Calu3 (cell line): ENCODE measurements around the gene ZNF408. TPM values are rescaled to one million over a fixed set of nuclear protein-coding genes. Genes with fewer than 3 reads are reported as not detected.

Experiments
- BruUV-seq: library from RNA; stranded (reverse); fragments of 400-500 nt; replicated peaks from 2 replicates; lab custom pipeline; 2021; lab: Mats Ljungman, UMichigan
- CTCF ChIA-PET: fragments of 300-600 bp; sonication (Branson Sonifier 250); formaldehyde crosslinking; loops from one replicate; lab custom pipeline; 2022; ENCODE audit warnings: antibody characterized with exemption; lab: Charles Lee
- DNase-seq: peaks from one replicate; pipeline ENCODE4 v3.0.0; 2022
- H3K27ac Mint-ChIP-seq: one replicate; pipeline ENCODE4 v1.8.0; 2022; ENCODE audit warnings: mixed read lengths; ENCODE audit not compliant: unreplicated experiment
- H3K27me3 Mint-ChIP-seq: one replicate; pipeline ENCODE4 v1.8.0; 2022; ENCODE audit warnings: mixed read lengths; ENCODE audit not compliant: unreplicated experiment
- H3K36me3 Mint-ChIP-seq: one replicate; pipeline ENCODE4 v1.8.0; 2022; ENCODE audit warnings: mild to moderate bottlenecking, moderate library complexity, mixed read lengths; ENCODE audit not compliant: insufficient read depth, unreplicated experiment
- H3K4me1 Mint-ChIP-seq: one replicate; pipeline ENCODE4 v1.8.0; 2022; ENCODE audit warnings: mild to moderate bottlenecking, low read depth, mixed read lengths; ENCODE audit not compliant: unreplicated experiment
- H3K4me3 Mint-ChIP-seq: one replicate; pipeline ENCODE4 v1.8.0; 2022; ENCODE audit warnings: mild to moderate bottlenecking, low read depth, moderate library complexity, mixed read lengths; ENCODE audit not compliant: unreplicated experiment
- H3K9me3 Mint-ChIP-seq: one replicate; pipeline ENCODE4 v1.8.0; 2022; ENCODE audit warnings: low read depth, mixed read lengths; ENCODE audit not compliant: unreplicated experiment
- CTCF ChIP-seq: fragments of 200-600 bp; IDR thresholded peaks from one replicate; pipeline ENCODE4 v1.8.0; 2022; ENCODE audit warnings: antibody characterized with exemption; ENCODE audit not compliant: unreplicated experiment
- intact Hi-C: fragments of 100-400 bp; cut with micrococcal nuclease; formaldehyde crosslinking; loops from one replicate; pipeline ENCODE4 v1.10.0; 2022; ENCODE audit not compliant: unreplicated experiment
- microRNA-seq: library from miRNA; unstranded; fragments of <30 nt; microRNA quantifications from one replicate; pipeline ENCODE4 v1.2.0, GENCODE V29; 2022
- total RNA-seq: library from RNA; stranded (reverse); gene quantifications from 2 replicates; pipeline ENCODE4 v1.2.3, GENCODE V29; 2022

The ZNF408 gene
- total RNA-seq, 1 experiment from 2014 or later: 15.5 TPM

DNA sequence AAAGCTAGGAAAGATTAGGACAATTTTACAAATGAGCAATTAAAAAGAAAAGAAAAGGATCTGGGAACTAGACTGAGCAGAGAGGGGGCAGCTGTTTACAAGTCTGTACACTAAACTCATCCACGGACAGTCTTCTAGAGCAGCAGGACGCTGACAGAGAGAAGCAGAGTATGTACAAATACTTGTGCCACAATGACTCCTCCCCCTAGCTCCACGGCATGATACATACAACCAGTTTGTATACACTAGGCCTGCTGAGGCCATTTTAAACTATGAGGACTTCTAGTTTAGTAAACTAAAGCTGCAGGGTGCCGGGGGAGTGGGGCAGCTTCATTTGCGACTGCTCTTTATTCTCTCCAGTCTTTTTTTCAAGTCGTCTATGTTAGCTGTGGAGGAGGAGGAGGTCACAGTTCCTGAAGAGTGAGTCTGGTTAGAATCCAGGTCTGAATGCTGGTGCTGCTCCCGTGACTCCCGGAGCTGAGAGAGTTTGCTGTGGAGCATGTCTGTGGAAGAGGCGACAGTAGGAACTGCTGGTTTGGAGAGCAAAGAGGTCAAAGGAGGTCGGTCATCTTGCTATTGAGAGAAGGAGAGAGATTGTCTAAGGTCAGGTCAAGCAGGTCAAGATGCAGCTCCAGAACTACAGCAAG, 43.0 kb downstream of the ZNF408 start:
- Mint-ChIP-seq H3K4me3 (no peak overlapping the region), H3K9me3 (no peaks in the 10 kb centered on the region), H3K36me3 (peaks cover 45% of the 10 kb centered on the region), H3K27me3 (no peaks in the 10 kb centered on the region), H3K27ac (no peak overlapping the region), H3K4me1 (no peaks in the 10 kb centered on the region)
- intact Hi-C loops: no loop called here
- no peak for DNase-seq
- CTCF ChIA-PET: interaction anchor here (0.5 kb wide), 1 partner anchor 302 kb away, joined by 5 read pairs; no protein-coding TSS in a partner anchor
- BruUV-seq: TSS peak; percentile 45
- no peak for TF ChIP-seq CTCF

DNA sequence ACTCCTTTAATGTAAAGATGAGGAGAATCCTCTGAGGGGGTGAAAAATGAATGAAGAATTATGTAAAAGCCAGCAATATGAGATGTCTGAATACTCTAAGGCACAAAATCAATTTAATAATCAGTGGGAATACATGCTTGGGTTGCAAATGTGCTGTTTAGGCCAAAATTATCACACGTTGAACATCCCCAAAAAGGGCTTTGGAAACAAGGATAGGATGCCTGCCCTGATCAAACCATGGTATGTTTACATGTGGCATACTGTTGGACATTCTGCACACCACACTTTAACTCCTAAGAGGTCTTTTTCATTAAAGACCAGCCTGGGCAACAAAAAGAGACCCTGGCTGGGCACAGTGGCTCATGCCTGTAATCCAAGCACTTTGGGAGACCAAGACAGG, 44.5 kb downstream of the ZNF408 start:
- BruUV-seq: no TSS peak
- Mint-ChIP-seq H3K27me3 (no peaks in the 10 kb centered on the region), H3K27ac (no peak overlapping the region), H3K4me1 (no peaks in the 10 kb centered on the region), H3K9me3 (no peaks in the 10 kb centered on the region), H3K36me3 (peaks cover 56% of the 10 kb centered on the region), H3K4me3 (no peak overlapping the region)
- CTCF ChIA-PET: no interaction called here
- no peak for TF ChIP-seq CTCF
- intact Hi-C loops: no loop called here
- DNase-seq: no peak

DNA sequence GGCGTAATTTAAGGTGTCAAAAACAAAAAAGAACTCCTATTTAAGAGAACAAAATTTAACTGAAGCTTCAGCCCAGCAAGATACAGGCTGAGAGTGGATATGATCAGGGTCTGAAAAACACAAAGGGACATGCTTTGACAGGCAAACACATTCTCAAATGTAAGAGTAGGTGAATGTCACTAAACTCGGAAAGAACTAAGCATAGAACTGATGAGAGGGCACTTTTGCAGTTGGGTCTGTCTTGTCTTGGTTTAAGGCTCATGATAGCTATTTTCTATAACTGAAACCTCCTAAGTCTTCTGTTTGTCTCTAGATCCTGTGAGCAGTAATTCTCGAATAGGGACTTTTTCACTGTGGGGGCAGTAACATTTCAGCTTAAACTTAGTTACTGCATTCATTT, 45.2 kb downstream of the ZNF408 start:
- intact Hi-C loops: no loop called here
- Mint-ChIP-seq H3K9me3 (no peaks in the 10 kb centered on the region), H3K4me1 (no peaks in the 10 kb centered on the region), H3K27ac (no peak overlapping the region), H3K27me3 (no peaks in the 10 kb centered on the region), H3K36me3 (peaks cover 56% of the 10 kb centered on the region), H3K4me3 (no peak overlapping the region)
- CTCF ChIA-PET: no interaction called here
- no TSS peak for BruUV-seq
- no peak for TF ChIP-seq CTCF
- DNase-seq: no peak

DNA sequence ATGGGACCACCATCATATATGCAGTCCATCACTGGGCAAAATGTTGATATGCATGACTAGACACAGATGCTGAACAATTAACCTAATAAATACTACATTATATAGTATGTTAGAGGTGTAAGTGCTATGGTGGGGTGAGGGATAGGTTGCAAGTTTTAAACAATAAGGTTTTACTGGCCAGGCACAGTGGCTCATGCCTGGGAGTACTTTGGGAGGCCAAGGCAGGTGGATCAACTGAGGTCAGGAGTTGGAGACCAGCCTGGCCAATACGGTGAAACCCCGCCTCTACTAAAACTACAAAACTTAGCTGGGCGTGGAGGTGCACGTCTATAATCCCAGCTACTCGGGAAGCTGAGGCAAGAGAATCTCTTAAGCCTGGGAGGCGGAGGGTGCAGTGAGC, 46.3 kb downstream of the ZNF408 start:
- CTCF ChIA-PET: no interaction called here
- no peak overlapping the region for H3K4me3 Mint-ChIP-seq
- no peaks in the 10 kb centered on the region for H3K4me1 Mint-ChIP-seq
- no peak overlapping the region for H3K27ac Mint-ChIP-seq
- no peak for DNase-seq
- no peaks in the 10 kb centered on the region for H3K27me3 Mint-ChIP-seq
- intact Hi-C loops: no loop called here
- peaks cover 44% of the 10 kb centered on the region for H3K36me3 Mint-ChIP-seq
- no peak for TF ChIP-seq CTCF
- BruUV-seq: no TSS peak
- no peaks in the 10 kb centered on the region for H3K9me3 Mint-ChIP-seq

Small RNAs within 50 kb of the gene (microRNA-seq; reads per million reads assigned to microRNA genes)
- 3.5 reads per million, percentile 4 among the genes with 10 or more reads in this experiment for gene MIR5582

Other genes with a start within 250 kb of the ZNF408 start
- gene AMBRA1, start 107.0 kb upstream of the ZNF408 start, total RNA-seq: 35.0 and 42.2 TPM in 2 replicates
- 8.2 and 10.1 TPM in 2 replicates for gene HARBI1, start 83.8 kb upstream of the ZNF408 start, total RNA-seq
- 53.2 and 57.1 TPM in 2 replicates for gene ATG13, start 83.5 kb upstream of the ZNF408 start, total RNA-seq
- 65.4 and 81.6 TPM in 2 replicates for gene ARHGAP1, start 412 bp upstream of the ZNF408 start, total RNA-seq
- gene F2, start 18.2 kb downstream of the ZNF408 start, total RNA-seq: not detected in 2 replicates
- gene CKAP5, start 145.2 kb downstream of the ZNF408 start, total RNA-seq: 124 and 140 TPM in 2 replicates
- 0.80 and 1.3 TPM in 2 replicates for gene LRP4, start 217.5 kb downstream of the ZNF408 start, total RNA-seq
- 23.2 and 24.3 TPM in 2 replicates for gene CSTPP1, start 235.7 kb downstream of the ZNF408 start, total RNA-seq